NCI-H1417 treated with DMSO at 0.1 percent for 48 hours (cell line): Measurements from ENCODE around the gene CA11.
A peak's percentile ranks its signal among the peaks of the same experiment; 100 is the strongest.

Experiments used
- DNase-seq: peaks from one replicate; lab custom pipeline; 2025; lab: John Stamatoyannopoulos, UW

The CA11 gene

GRCh38 chr19:48628486-48629296 lies 17.3 kb downstream of the CA11 start:
- DNase-seq: no peak

DNA sequence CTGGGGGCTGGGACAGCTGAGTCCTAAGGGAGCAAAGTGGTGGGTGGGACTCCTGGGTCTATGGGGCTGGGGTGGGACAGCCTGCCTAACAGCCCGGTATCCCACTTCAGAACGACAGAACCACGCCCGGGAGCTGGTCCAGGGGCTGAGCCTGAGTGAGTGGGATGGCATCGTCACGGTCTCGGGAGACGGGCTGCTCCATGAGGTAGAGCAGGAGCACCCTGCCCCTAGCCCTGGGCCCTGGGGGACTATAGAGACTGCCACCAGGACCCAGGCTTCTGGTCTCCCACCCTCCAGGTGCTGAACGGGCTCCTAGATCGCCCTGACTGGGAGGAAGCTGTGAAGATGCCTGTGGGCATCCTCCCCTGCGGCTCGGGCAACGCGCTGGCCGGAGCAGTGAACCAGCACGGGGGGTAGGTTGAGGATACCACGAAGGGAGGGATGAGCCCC lies 18.1 kb downstream of the CA11 start:
- DNase-seq: no peak

DNA sequence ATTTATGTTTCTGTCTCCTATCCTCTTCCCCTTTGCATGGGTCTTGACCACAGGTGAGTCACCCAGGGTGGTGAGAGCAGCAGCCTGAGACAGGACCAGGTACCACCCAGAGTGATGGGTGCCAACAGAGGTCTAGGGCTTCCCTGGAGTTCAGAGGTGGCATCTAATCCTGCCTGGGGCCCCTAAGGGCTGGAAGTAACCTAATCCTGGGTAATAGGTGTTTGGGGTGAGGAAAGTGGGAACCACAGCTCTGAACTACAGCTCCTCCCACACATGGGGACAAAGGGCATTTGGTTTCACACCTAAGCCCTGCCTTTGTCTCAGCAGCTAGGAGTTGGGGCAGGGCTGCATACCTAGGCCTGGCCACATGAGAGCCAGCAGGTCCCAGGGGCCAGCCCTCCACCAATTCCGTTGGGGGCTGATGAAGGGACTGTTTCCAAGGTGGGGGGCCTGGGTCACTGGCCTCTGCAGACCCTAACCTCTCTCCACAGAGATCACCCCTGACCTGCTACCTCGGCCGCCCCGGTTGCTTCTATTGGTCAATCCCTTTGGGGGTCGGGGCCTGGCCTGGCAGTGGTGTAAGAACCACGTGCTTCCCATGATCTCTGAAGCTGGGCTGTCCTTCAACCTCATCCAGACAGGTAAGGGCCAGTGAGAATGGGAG lies 18.7 kb downstream of the CA11 start:
- DNase-seq: no peak

DNA sequence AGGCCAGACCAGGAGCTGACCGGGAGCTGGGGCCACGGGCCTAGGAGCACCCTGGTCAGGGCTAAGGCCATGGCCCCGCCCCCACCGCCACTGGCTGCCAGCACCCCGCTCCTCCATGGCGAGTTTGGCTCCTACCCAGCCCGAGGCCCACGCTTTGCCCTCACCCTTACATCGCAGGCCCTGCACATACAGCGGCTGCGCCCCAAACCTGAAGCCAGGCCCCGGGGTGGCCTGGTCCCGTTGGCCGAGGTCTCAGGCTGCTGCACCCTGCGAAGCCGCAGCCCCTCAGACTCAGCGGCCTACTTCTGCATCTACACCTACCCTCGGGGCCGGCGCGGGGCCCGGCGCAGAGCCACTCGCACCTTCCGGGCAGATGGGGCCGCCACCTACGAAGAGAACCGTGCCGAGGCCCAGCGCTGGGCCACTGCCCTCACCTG lies 20.1 kb downstream of the CA11 start:
- DNase-seq: no peak

DNA sequence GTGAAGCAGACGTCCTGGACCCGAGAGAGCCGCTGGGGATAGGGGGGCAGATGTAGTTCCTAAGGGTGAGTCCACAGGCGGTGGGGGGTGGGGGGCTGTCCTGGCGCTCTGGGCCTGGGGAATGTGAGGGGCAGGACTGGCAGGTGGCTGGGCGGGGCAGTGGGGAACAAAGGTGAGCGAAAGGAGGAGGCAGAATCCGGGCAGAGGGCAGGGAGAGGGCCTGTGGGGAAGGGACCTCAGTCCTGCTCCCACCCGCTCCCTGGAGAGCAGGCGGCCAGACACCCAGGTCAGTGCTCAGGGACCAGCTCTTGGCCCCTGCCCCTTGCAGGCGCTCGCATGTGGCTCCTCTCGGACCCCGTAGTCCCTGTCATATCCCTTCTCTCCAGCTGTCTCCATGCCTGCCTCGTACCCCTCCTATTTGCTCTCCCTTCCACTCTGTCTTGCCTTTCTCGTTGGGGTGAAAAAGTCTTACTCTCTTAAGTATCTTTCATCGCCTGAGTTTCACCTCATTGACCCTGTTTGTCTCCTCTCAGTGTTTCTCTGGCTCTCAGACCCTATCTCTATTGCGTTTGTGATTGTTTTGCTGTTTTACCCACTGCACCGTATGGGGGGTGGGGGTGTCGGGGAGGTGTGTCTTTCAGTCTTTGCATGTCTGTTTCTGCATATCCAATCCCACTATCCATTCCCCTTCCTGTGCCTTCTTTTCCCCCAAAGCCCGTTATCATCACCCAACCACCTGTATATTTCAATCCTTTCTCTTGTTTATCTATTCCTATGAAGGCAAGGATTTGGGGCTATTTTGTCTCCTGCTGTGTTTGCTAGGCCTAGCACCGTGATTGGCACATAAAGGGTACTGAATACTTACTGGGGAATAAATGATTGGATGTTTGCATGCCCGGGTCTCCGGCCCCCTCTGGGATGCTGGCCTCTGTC lies 20.9 kb downstream of the CA11 start:
- DNase-seq: no peak

DNA sequence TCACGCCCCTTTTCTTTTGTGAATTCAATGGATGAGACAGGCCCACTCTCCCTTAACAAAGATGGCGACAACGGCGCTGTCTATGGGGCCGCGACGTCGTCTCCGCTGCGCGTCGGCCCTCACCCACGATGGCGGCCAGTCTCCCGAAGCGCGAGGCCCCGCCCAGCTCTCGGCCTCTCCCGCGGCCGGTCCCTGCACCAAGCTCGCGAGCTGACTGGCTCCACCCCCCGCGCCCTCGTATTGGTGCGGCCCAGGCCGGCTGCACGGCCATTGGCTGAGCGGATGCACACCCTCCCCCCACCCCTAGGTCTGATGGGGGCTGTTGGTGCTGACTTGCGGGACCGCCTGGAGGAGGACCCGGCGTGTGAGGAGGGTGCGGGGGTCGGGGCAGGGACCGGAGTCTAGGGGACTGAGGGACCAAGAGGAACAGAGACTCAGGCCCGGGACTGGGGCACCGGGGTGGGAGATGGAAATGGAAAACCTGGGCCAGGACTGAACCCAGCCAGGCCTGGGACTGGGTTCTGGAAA lies 21.9 kb downstream of the CA11 start:
- peak; percentile 73 for DNase-seq

GRCh38 chr19:48623556-48624066 lies 22.4 kb downstream of the CA11 start:
- DNase-seq: no peak

GRCh38 chr19:48619692-48620585 lies 26.0 kb downstream of the CA11 start:
- no peak for DNase-seq

- peak; percentile 93 for DNase-seq
Observed at GRCh38 chr19:48618916-48619691, 26.9 kb downstream of the CA11 start, which contains the start of the genes RPL18 and SPHK2. RPL18 (minus strand) TSS chr19:48619178; CDS start chr19:48619143, 35 bp downstream. SPHK2 (plus strand) TSS chr19:48619506; CDS start chr19:48620515, 1,009 bp downstream.

GRCh38 chr19:48618278-48618915 lies 27.6 kb downstream of the CA11 start:
- no peak for DNase-seq

DNA sequence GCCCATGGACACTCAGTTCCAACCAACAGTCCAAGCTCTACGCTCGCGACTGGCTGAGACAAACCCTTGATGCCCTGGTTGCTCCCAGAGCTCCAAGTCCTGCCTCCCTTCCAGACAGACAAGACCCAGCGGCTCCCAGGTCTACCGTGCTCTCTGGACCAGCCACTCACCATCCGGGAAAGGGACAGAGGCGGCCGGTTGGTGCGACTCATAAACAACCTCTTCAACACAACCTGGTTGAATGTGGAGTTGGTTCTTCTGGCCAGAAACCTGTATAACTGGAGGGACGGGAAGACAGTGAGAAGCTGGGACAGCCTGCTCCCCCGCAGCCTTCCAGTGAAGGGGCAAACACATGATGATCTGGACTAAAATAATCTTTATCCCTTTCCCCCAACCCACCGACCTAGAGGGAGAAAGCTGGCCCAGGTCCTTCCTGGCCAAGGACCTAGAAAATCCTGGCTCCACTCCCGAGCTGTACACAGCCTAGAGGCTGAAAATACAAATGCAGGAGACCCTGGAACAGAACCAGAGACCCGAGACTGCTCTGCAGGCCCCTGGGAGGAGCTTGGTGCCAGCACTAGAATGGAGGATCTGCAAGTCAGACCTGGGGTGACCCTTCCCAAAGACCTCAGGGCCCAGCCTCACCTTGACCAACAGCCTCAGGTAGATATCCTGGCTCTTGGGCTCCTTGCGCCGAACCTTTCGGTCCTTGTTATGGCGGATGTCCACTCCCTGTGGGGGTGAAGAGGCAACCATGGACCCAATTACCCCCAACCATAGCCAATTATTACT lies 28.6 kb downstream of the CA11 start:
- DNase-seq: no peak

- no peak for DNase-seq
Observed at GRCh38 chr19:48616491-48617056, 29.4 kb downstream of the CA11 start.

- DNase-seq: no peak
Observed at GRCh38 chr19:48616041-48616436, 29.9 kb downstream of the CA11 start.

GRCh38 chr19:48615231-48616040 lies 30.6 kb downstream of the CA11 start:
- DNase-seq: no peak

GRCh38 chr19:48614436-48615230 lies 31.4 kb downstream of the CA11 start, which contains the start of gene FAM83E:
FAM83E (minus strand) TSS chr19:48615076; CDS start chr19:48613372, 1,704 bp downstream.
- DNase-seq: no peak

- DNase-seq: no peak
Observed at GRCh38 chr19:48613852-48614435, 32.0 kb downstream of the CA11 start.
